A673 (cell line): Measurements from ENCODE around the gene TPST1.

Experiments used
- CTCF ChIP-seq: fragments of 300-800, 200-600 bp; sonication (generic); conservative IDR thresholded peaks from 2 replicates; pipeline ENCODE4 v1.5.1; 2017; ENCODE audit warnings: low read depth, mild to moderate bottlenecking, antibody characterized with exemption, low read length, moderate library complexity, mixed read lengths
- EZH2 ChIP-seq: fragments of 200-600 bp; sonication (generic); IDR thresholded peaks from 2 replicates; pipeline ENCODE4 v1.6.1; 2017; ENCODE audit warnings: borderline replicate concordance, low read depth, mild to moderate bottlenecking, mixed read lengths, antibody characterized with exemption, low read length; ENCODE audit not compliant: poor library complexity, severe bottlenecking

GRCh38 chr7:66355756-66356155 lies 150.6 kb downstream of the TPST1 start:
- TF ChIP-seq EZH2 (no peak), CTCF (no peak)
